AG20443 (cell line): Measurements from ENCODE around the gene STK11.
A peak's percentile ranks its signal among the peaks of the same experiment; 100 is the strongest.

Experiments used
- DNase-seq: peaks from one replicate; pipeline ENCODE4 v3.0.0; 2012; ENCODE audit warnings: low spot score, mixed read lengths

Gene STK11

GRCh38 chr19:1226522-1227303 lies 21.1 kb downstream of the STK11 start:
- DNase-seq = no peak

GRCh38 chr19:1227304-1228054 lies 21.9 kb downstream of the STK11 start:
- no peak for DNase-seq

- no peak for DNase-seq
These were observed 22.8 kb downstream of the STK11 start for GRCh38 chr19:1228161-1228957.

GRCh38 chr19:1229056-1229923 lies 23.7 kb downstream of the STK11 start:
- DNase-seq = no peak

- no peak for DNase-seq
These were observed 24.6 kb downstream of the STK11 start for GRCh38 chr19:1229924-1230782.

- DNase-seq = no peak
These were observed 25.4 kb downstream of the STK11 start for GRCh38 chr19:1230783-1231489.

- no peak for DNase-seq
These were observed 26.4 kb downstream of the STK11 start for GRCh38 chr19:1231729-1232637.

GRCh38 chr19:1232652-1233072 lies 27.1 kb downstream of the STK11 start:
- DNase-seq = no peak

GRCh38 chr19:1233115-1233667 lies 27.6 kb downstream of the STK11 start:
- DNase-seq = no peak

- DNase-seq = no peak
These were observed 28.7 kb downstream of the STK11 start for GRCh38 chr19:1234051-1234954.

- DNase-seq = no peak
These were observed 29.4 kb downstream of the STK11 start for GRCh38 chr19:1234955-1235380.

GRCh38 chr19:1235625-1236538 lies 30.3 kb downstream of the STK11 start:
- DNase-seq = no peak

- no peak for DNase-seq
These were observed 31.0 kb downstream of the STK11 start for GRCh38 chr19:1236576-1236975.

GRCh38 chr19:1237027-1237659 lies 31.6 kb downstream of the STK11 start:
- DNase-seq = peak; percentile 63

GRCh38 chr19:1237754-1238368 lies 32.3 kb downstream of the STK11 start, which contains the start of gene CBARP:
Gene CBARP (minus strand): TSS chr19:1238005. CDS start chr19:1236100, 1,905 bp downstream.
- peak; percentile 62 for DNase-seq
